Panc1 (cell line): ENCODE data around the gene SPP1.

Experiments
- CTCF ChIP-seq: fragments of 450-650 bp; IDR thresholded peaks from 2 replicates; pipeline ENCODE4 v1.5.1; 2017; ENCODE audit warnings: mild to moderate bottlenecking
- POLR2AphosphoS5 ChIP-seq: IDR thresholded peaks from 2 replicates; pipeline ENCODE4 v1.6.1; 2012; ENCODE audit warnings: mild to moderate bottlenecking, low read depth, low read length, moderate library complexity

GRCh38 chr4:87995435-87995834 is 19.9 kb downstream of the SPP1 start:
- TF ChIP-seq POLR2AphosphoS5 (no peak), CTCF (no peak)
